AG09319 (cell line): ENCODE data around the gene MARK1.

Source experiments
- DNase-seq: peaks from one replicate; pipeline ENCODE4 v3.0.0-alpha.2; 2010; ENCODE audit warnings: low read depth; ENCODE audit errors: extremely low read depth
- CTCF ChIP-seq: IDR thresholded peaks from 2 replicates; pipeline ENCODE4 v1.5.1; 2011; ENCODE audit warnings: low read depth, mild to moderate bottlenecking, inconsistent platforms, low read length, moderate library complexity

Gene MARK1

DNA sequence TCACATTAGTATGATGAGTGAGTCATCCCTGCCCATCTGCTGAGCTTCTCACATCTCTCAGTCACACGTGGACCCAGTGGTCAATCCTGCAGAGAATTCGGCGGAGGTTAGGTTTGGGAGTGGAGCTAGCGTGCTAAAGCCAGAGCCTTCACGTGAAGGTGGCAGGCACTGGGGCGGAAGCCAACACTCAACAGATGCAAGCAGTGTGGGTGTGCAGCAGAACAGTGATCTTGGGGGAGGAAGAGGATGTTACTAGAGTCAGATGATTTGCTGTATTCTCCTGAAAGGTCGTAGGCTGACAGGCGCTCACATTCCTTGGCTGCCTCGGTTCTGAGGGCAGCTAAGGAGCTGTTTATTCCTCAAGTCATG lies 168.9 kb downstream of the MARK1 start:
- no peak for TF ChIP-seq CTCF
- no peak for DNase-seq

DNA sequence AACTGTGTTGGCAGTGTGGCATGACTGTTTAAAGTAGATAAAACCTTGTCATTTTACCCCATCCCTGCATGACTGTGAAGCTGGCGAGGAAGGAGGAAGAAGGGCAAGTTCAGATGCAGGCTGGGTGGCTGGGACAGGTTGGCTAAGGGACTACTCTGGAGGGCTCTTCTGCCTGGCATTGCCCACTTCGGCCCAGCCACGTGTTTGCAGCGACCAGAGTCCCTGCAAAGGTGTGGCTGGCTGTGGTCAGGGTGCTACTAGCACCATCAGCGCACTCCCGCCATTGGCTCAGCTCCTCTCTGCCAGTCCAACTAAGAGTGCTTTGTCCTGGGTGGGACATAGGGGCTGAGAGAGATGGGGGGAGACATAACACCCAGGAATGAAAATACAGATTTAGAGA lies 169.4 kb downstream of the MARK1 start:
- DNase-seq: no peak
- no peak for TF ChIP-seq CTCF

DNA sequence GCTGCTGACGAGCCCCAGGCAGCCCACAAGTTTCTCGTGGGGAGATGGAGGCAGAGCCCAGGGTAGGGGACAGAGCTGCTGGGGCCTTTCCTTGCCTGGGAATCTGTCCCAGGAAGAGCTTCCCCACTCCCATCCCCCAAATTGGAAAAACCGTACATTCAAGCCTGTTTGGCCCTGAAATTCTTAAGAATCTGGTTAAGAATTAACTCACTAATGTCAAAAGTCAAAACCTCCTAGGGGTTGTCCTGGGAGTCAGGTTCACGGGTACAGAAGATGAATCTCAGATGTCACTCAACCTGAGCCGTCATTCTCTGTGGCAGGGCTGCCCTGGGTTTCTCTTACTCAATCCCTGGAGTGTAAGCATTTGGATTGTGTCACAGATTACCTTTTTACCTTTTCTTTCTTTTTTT lies 170.7 kb downstream of the MARK1 start:
- no peak for TF ChIP-seq CTCF

GRCh38 chr1:220699044-220699443 lies 171.1 kb downstream of the MARK1 start:
- no peak for TF ChIP-seq CTCF
- no peak for DNase-seq

More for the DNA sequence above, 170.7 kb downstream of the MARK1 start:
- DNase-seq: no peak

GRCh38 chr1:220700556-220701179 lies 172.7 kb downstream of the MARK1 start:
- no peak for TF ChIP-seq CTCF
- no peak for DNase-seq

DNA sequence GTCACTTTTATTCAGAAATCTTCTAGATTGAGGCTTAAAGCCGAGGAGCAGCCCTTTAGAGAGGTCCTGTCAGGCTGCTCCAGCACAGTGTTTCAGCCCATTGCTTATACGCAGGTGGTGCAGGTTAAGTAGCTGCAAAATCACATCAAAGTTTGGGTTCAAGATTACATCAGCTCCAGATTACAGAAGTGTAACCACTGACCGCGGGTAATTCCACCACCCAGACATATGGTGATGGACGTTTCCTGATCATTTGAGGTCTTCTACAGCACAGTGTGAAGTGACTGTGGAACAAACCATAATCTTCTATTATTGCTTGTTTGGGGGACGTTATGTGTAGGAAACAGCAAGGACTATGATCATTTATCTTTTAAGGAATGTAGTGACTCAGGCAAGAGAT lies 174.0 kb downstream of the MARK1 start:
- no peak for DNase-seq
- TF ChIP-seq CTCF: no peak

GRCh38 chr1:220702733-220703270 lies 174.9 kb downstream of the MARK1 start:
- DNase-seq: no peak
- TF ChIP-seq CTCF: no peak
